Measurements from ENCODE around the gene ACAT2. TPM values are rescaled to one million over a fixed set of nuclear protein-coding genes. Genes with fewer than 3 reads are reported as not detected.

Gene ACAT2
- total RNA-seq, 2 experiments from 2014 or later = 21.4 to 25.8 TPM

DNA sequence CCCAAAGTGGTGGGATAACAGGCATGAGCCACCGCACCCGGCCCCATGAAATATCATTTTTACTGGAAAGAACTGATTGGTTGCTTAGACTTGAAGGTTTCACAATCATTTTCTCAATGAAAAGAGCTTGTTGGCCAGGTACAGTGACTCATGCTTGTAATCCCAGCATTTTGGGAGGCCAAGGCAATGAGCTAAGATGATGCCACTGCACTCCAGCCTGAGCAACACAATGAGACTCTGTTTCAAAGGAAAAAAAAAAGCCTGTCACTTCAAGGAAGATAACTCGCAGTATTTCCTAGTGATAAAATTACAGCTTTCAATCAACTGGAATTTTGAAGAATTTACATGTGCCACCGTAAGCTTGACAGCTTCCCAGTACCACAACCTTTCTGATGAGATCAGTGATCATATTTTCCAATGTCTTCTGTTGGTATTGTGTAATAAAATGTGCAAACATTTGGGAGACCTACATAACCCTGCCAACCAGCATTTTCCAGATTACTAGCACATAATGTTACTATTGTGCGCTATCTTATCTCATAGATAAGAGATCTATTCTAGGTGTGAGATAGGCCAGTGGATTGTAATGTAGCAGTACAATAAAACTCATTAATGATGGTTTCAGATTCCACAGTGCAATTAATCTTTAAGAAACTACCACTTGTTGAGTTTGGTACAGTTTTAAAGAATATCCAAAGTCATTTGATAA is 45.5 kb downstream of the ACAT2 start:
- no peaks in the 10 kb centered on the region for H3K27me3 Mint-ChIP-seq
- H3K4me3 ChIP-seq (ENCODE audit: low read length) = no peak overlapping the region
- intact Hi-C loops (cut with DNase I, micrococcal nuclease) = no loop called here
- POLR2A ChIA-PET = interaction anchor here (0.6 kb wide), 1 partner anchor 78 kb away, joined by 3 read pairs; no protein-coding TSS in a partner anchor
- CTCF ChIA-PET = no interaction called here
- H3K27ac Mint-ChIP-seq = no peak overlapping the region
- H3K27me3 ChIP-seq (ENCODE audit: control insufficient read depth in 1 of 2, insufficient read depth in 2 of 2, low read length in 2 of 2) = no peaks in the 10 kb centered on the region
- H3K4me1 ChIP-seq (ENCODE audit: insufficient read depth, low read length) = no peaks in the 10 kb centered on the region
- H3K27ac ChIP-seq (ENCODE audit: low read depth in 1 of 2, low read length in 2 of 2) = no peak overlapping the region
- no peaks in the 10 kb centered on the region for H3K36me3 ChIP-seq (ENCODE audit: insufficient read depth, low read length)
- ATAC-seq (ENCODE audit: poor library complexity) (no peak), DNase-seq (no peak)
- no peaks in the 10 kb centered on the region for H3K9me3 Mint-ChIP-seq
- H3K9me3 ChIP-seq (ENCODE audit: control insufficient read depth in 1 of 2, insufficient read depth in 1 of 2, low read length in 2 of 2) = no peaks in the 10 kb centered on the region
- H3K36me3 Mint-ChIP-seq (ENCODE audit: low read depth) = no peaks in the 10 kb centered on the region
- TF ChIP-seq, protein P1, sequence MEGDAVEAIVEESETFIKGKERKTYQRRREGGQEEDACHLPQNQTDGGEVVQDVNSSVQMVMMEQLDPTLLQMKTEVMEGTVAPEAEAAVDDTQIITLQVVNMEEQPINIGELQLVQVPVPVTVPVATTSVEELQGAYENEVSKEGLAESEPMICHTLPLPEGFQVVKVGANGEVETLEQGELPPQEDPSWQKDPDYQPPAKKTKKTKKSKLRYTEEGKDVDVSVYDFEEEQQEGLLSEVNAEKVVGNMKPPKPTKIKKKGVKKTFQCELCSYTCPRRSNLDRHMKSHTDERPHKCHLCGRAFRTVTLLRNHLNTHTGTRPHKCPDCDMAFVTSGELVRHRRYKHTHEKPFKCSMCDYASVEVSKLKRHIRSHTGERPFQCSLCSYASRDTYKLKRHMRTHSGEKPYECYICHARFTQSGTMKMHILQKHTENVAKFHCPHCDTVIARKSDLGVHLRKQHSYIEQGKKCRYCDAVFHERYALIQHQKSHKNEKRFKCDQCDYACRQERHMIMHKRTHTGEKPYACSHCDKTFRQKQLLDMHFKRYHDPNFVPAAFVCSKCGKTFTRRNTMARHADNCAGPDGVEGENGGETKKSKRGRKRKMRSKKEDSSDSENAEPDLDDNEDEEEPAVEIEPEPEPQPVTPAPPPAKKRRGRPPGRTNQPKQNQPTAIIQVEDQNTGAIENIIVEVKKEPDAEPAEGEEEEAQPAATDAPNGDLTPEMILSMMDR (IDR thresholded peaks at IDR 0.05) = no peak
- no peaks in the 10 kb centered on the region for H3K4me1 Mint-ChIP-seq (ENCODE audit: low read depth)
- H3K4me3 Mint-ChIP-seq = no peak overlapping the region

DNA sequence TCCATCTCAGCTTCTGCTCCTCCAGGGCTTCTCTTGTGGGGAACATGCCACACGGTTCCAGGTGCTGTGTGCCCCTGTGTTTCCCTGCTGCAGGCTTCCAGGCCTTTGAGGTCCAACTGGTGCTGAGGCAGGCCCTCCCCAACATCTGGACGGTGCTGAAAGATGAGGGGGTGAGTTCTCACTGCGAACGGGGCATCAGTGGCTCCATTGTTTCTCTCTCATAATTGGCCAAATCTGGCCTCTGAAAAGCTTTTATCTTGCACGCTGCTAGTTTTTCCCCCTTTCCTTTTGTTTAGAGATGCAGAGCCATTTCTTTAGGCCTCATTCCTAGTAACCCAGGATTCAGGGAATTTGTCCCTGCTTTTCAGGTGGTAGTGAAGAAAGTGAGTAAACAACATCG is 46.8 kb downstream of the ACAT2 start:
- Histone ChIP-seq H3K27me3 (ENCODE audit: control insufficient read depth in 1 of 2, insufficient read depth in 2 of 2, low read length in 2 of 2) (no peaks in the 10 kb centered on the region), H3K27ac (ENCODE audit: low read depth in 1 of 2, low read length in 2 of 2) (no peak overlapping the region), H3K36me3 (ENCODE audit: insufficient read depth, low read length) (no peaks in the 10 kb centered on the region), H3K4me3 (ENCODE audit: low read length) (no peak overlapping the region), H3K4me1 (ENCODE audit: insufficient read depth, low read length) (no peaks in the 10 kb centered on the region), H3K9me3 (ENCODE audit: control insufficient read depth in 1 of 2, insufficient read depth in 1 of 2, low read length in 2 of 2) (no peaks in the 10 kb centered on the region)
- TF ChIP-seq, protein P1 (IDR thresholded peaks at IDR 0.05) = no peak
- no peaks in the 10 kb centered on the region for H3K9me3 Mint-ChIP-seq
- ATAC-seq (ENCODE audit: poor library complexity) (no peak), DNase-seq (no peak)
- H3K27ac Mint-ChIP-seq = no peak overlapping the region
- CTCF ChIA-PET = no interaction called here
- H3K27me3 Mint-ChIP-seq = no peaks in the 10 kb centered on the region
- no peaks in the 10 kb centered on the region for H3K4me1 Mint-ChIP-seq (ENCODE audit: low read depth)
- H3K4me3 Mint-ChIP-seq = no peak overlapping the region
- H3K36me3 Mint-ChIP-seq (ENCODE audit: low read depth) = no peaks in the 10 kb centered on the region
- POLR2A ChIA-PET = interaction anchor here (1.1 kb wide), 1 partner anchor 19 kb away, joined by 5 read pairs; no protein-coding TSS in a partner anchor
- intact Hi-C loops (cut with DNase I, micrococcal nuclease) = no loop called here

DNA sequence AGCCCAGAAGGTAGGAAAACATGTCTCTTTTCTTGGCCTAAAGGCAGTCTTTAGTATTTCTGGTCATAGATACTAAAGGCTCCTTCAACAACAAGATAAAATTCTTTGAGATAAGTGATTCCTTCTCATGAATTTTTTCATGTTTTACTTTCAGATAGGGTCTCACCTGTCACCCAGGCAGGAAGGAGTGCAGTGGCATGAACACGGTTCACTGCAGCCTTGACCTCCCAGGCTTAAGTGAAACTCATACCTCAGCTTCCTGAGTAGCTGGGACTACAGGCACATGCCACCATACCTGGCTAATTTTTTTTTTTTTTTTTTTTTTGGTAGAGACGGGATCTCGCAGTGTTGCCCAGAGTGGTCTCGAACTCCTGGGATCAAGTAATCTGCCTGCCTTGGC is 47.3 kb downstream of the ACAT2 start:
- DNase-seq = no peak
- H3K4me3 ChIP-seq (ENCODE audit: low read length) = no peak overlapping the region
- Mint-ChIP-seq H3K4me1 (ENCODE audit: low read depth) (no peaks in the 10 kb centered on the region), H3K4me3 (no peak overlapping the region), H3K27me3 (no peaks in the 10 kb centered on the region), H3K27ac (no peak overlapping the region), H3K36me3 (ENCODE audit: low read depth) (no peaks in the 10 kb centered on the region), H3K9me3 (no peaks in the 10 kb centered on the region)
- no peaks in the 10 kb centered on the region for H3K4me1 ChIP-seq (ENCODE audit: insufficient read depth, low read length)
- no peaks in the 10 kb centered on the region for H3K27me3 ChIP-seq (ENCODE audit: control insufficient read depth in 1 of 2, insufficient read depth in 2 of 2, low read length in 2 of 2)
- H3K9me3 ChIP-seq (ENCODE audit: control insufficient read depth in 1 of 2, insufficient read depth in 1 of 2, low read length in 2 of 2) = no peaks in the 10 kb centered on the region
- intact Hi-C loops (cut with DNase I, micrococcal nuclease) = no loop called here
- TF ChIP-seq, protein P1 (IDR thresholded peaks at IDR 0.05) = no peak
- POLR2A ChIA-PET = interaction anchor here (1.1 kb wide), 1 partner anchor 19 kb away, joined by 5 read pairs; no protein-coding TSS in a partner anchor
- no peak for ATAC-seq (ENCODE audit: poor library complexity)
- H3K27ac ChIP-seq (ENCODE audit: low read depth in 1 of 2, low read length in 2 of 2) = no peak overlapping the region
- CTCF ChIA-PET = no interaction called here
- no peaks in the 10 kb centered on the region for H3K36me3 ChIP-seq (ENCODE audit: insufficient read depth, low read length)

Data from CD4-positive, alpha-beta T cell (primary cell).